Activated CD8-positive, alpha-beta memory T cell treated with anti-CD3 and anti-CD28 coated beads, Interleukin-2, amount 50 U/mL, for 24 hours (primary cell): ENCODE measurements around the gene ZNF816.
"Not testable (repeated sequence)": the region's sequence is repeated elsewhere in the genome, so short reads cannot be mapped to it uniquely, and the experiment has no call there.

Source experiments
- DNase-seq: peaks from one replicate; pipeline ENCODE4 v3.0.0-alpha.2; 2020; ENCODE audit errors: extremely low read depth

The ZNF816 gene

GRCh38 chr19:52924641-52925040 lies 38.0 kb downstream of the ZNF816 start:
- not testable (repeated sequence) for DNase-seq

GRCh38 chr19:52923778-52924593 lies 38.7 kb downstream of the ZNF816 start:
- DNase-seq: no peak

GRCh38 chr19:52922841-52923777 lies 39.6 kb downstream of the ZNF816 start, which contains the start of gene ZNF888:
TSS of gene ZNF888 (minus strand) at chr19:52923428. CDS start at chr19:52917873, 5,555 bp downstream.
- peak; percentile 49 for DNase-seq

- no peak for DNase-seq
Measured at GRCh38 chr19:52917531-52917930, 45.1 kb downstream of the ZNF816 start.

- no peak for DNase-seq
Measured at GRCh38 chr19:52910648-52911047, 52.0 kb downstream of the ZNF816 start.

GRCh38 chr19:52904052-52904780 lies 58.5 kb downstream of the ZNF816 start:
- DNase-seq: not testable (repeated sequence)

- DNase-seq: no peak
Measured at GRCh38 chr19:52901842-52902241, 60.8 kb downstream of the ZNF816 start.
